A549 (cell line): ENCODE measurements around the gene PSMB5. TPM values are rescaled to one million over a fixed set of nuclear protein-coding genes. Genes with fewer than 3 reads are reported as not detected.

Source experiments
- ATAC-seq, 2 experiments: fragments of 200-7000 bp in 1 of 2; fragments of >200 bp in 1 of 2; cut with Nextera tagmentation in 1 of 2; cut with Tn5 transposase in 1 of 2; 3 replicates each; pipeline versions ENCODE4 v1.8.0 to v1.9.1; 2018 to 2020; ENCODE audit warnings: mild to moderate bottlenecking in 1 of 2, moderate library complexity in 1 of 2
- CTCF ChIA-PET: fragments of 300-600 bp; sonication (Branson Sonifier 250); formaldehyde crosslinking; extraction: SDS; loops from one replicate; lab custom pipeline; 2021; ENCODE audit warnings: antibody characterized with exemption, inconsistent platforms; lab: Yijun Ruan, JAX
- POLR2A ChIA-PET: fragments of 350-600 bp; formaldehyde crosslinking; extraction: SDS; loops from one replicate; lab custom pipeline; 2021; ENCODE audit warnings: antibody characterized with exemption, inconsistent platforms; lab: Yijun Ruan, JAX
- DNase-seq, 2 experiments: peaks; one replicate each; pipeline versions ENCODE4 v3.0.0 to v3.0.0-alpha.2; 2011 to 2016; ENCODE audit warnings: low read depth in 1 of 2, low spot score in 1 of 2
- FAIRE-seq: peaks from 2 replicates; lab custom pipeline; 2011; peaks lifted over from hg19 to GRCh38; lab: Jason Lieb, UNC
- H3K27ac ChIP-seq, 2 experiments: fragments of >200 bp; sonication (Bioruptor Twin); formaldehyde crosslinking; 3 replicates each; pipeline ENCODE4 v1.5.1; 2016 to 2017
- H3K4me1 ChIP-seq: fragments of >200 bp; sonication (Bioruptor Twin); formaldehyde crosslinking; 3 replicates; pipeline ENCODE4 v1.6.1; 2016
- H3K4me2 ChIP-seq: fragments of >200 bp; sonication (Bioruptor Twin); formaldehyde crosslinking; 3 replicates; pipeline ENCODE4 v1.6.1; 2016
- H3K4me3 ChIP-seq: fragments of >200 bp; sonication (Bioruptor Twin); formaldehyde crosslinking; 3 replicates; pipeline ENCODE4 v1.5.1; 2016
- H3K9me3 ChIP-seq: fragments of >200 bp; sonication (Bioruptor Twin); formaldehyde crosslinking; 3 replicates; pipeline ENCODE4 v1.6.1; 2016
- CHD4 ChIP-seq: fragments of 200-600 bp; sonication (generic); IDR thresholded peaks from 2 replicates; pipeline ENCODE4 v1.6.1; 2016; ENCODE audit warnings: antibody characterized with exemption, mild to moderate bottlenecking, borderline replicate concordance
- FOSL2 ChIP-seq, 2 experiments: fragments of 450-650 bp in 1 of 2; fragments of >200 bp in 1 of 2; sonication (Bioruptor Twin) in 1 of 2; formaldehyde crosslinking; IDR thresholded peaks; 2 replicates each; pipeline versions ENCODE4 v1.5.0 to v1.6.1; 2016 to 2020; ENCODE audit warnings: mild to moderate bottlenecking in 1 of 2, moderate library complexity in 1 of 2
- FOXS1 ChIP-seq: fragments of 250-450 bp; sonication (Bioruptor Pico); IDR thresholded peaks from 2 replicates; pipeline ENCODE4 v1.5.0; 2020; ENCODE audit warnings: mild to moderate bottlenecking, moderate library complexity
- HOXB13 ChIP-seq: fragments of 250-450 bp; sonication (Bioruptor Pico); IDR thresholded peaks from 2 replicates; pipeline ENCODE4 v1.5.0; 2020; ENCODE audit warnings: low read depth, mild to moderate bottlenecking, moderate library complexity
- HOXB5 ChIP-seq: fragments of 250-450 bp; sonication (Bioruptor Pico); IDR thresholded peaks from 2 replicates; pipeline ENCODE4 v1.5.0; 2020; ENCODE audit warnings: mild to moderate bottlenecking, moderate library complexity
- KDM1A ChIP-seq: fragments of 200-600 bp; sonication (generic); IDR thresholded peaks from 2 replicates; pipeline ENCODE4 v1.6.1; 2016; ENCODE audit warnings: low read depth, mild to moderate bottlenecking
- NPAS2 ChIP-seq: fragments of 250-450 bp; sonication (Bioruptor Pico); IDR thresholded peaks from 2 replicates; pipeline ENCODE4 v1.8.0; 2022; ENCODE audit warnings: mild to moderate bottlenecking, moderate library complexity, borderline replicate concordance
- POLR2AphosphoS2 ChIP-seq: conservative IDR thresholded peaks from 2 replicates; pipeline ENCODE4 v1.6.1; 2012; ENCODE audit warnings: low read length, improper control_type of control experiment, inconsistent platforms
- SREBF2 ChIP-seq: fragments of 450-650 bp; IDR thresholded peaks from 2 replicates; pipeline ENCODE4 v1.6.1; 2014; ENCODE audit warnings: mild to moderate bottlenecking, moderate library complexity
- TP53 ChIP-seq: fragments of 250-450 bp; sonication (Bioruptor Pico); IDR thresholded peaks from 2 replicates; pipeline ENCODE4 v1.5.0; 2021; ENCODE audit warnings: mild to moderate bottlenecking, moderate library complexity
- ZSCAN20 ChIP-seq: fragments of 250-450 bp; sonication (Bioruptor Pico); IDR thresholded peaks from 2 replicates; pipeline ENCODE4 v1.8.0; 2022; ENCODE audit warnings: mild to moderate bottlenecking, moderate library complexity
- WGBS: methylation state at CpG from one replicate; pipeline ENCODE4 v1.1.6; 2017; ENCODE audit errors: missing lambda C conversion rate; 5-methylcytosine and 5-hydroxymethylcytosine counted together
- polyA plus RNA-seq, 4 experiments: library from polyadenylated mRNA; depleted of rRNA in 3 of 4; stranded (reverse); fragments of >200 nt; fragmentation: RNase III in 1 of 4; extraction: RNeasy Plus Mini Kit Qiagen cat#74134 plus additional on column Dnase treatment in 1 of 4; gene quantifications; 2 replicates in 3 of 4; 3 replicates in 1 of 4; pipeline ENCODE4 v1.2.3, GENCODE V29; 2011 to 2017
- TF ChIP-seq, protein P1 (sequence below): IDR thresholded peaks from 2 replicates; pipeline ENCODE4 v1.6.1; 2012
- TF ChIP-seq, protein P2 (sequence below): fragments of 450-650 bp; IDR thresholded peaks from 2 replicates; pipeline ENCODE4 v1.6.1; 2014; ENCODE audit warnings: antibody characterized with exemption
- TF ChIP-seq, protein P3 (sequence below): fragments of 200-600 bp; sonication (generic); IDR thresholded peaks from 2 replicates; pipeline ENCODE4 v1.6.1; 2016; ENCODE audit warnings: antibody characterized with exemption, mild to moderate bottlenecking, moderate library complexity
- TF ChIP-seq, protein P4 (sequence below): fragments of >200 bp; sonication (Bioruptor Twin); formaldehyde crosslinking; IDR thresholded peaks from 3 replicates; pipeline ENCODE4 v1.6.1; 2016

Gene PSMB5
- polyA plus RNA-seq, 2 of the 4 experiments (the other 2 are of a cell fraction) = 283 to 365 TPM

DNA sequence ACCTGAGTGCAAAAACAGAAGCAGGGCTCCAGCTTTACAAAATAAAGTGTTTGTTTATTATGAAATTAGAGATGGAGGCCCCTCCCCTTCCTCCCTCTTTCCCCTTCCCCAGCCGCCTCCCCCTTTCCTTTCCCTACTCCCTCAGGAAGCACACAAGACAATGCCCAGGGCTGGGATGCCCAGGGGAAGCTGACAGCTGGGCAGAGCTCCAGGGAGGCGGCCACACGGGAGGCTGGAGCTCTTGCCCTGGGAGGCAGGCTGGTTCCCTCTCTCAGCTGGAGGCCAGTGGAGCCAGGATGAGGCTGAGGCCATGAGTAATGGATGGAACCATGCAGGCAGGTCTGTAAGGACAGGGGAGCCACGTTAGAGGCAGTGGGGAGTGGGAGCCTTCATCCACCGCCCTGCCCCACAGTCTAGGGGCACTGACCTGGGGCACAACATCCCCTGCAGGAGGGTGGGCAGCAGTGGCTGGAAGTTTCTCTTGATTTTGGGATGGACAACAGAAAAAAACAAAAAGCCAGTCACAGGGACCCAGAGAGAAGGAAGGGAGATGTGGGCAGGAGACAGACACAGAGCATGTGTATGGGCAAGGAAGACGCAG is 12.4 kb upstream of the PSMB5 start:
- WGBS = 60% methylated on average over 6 of the region's 6 CpGs
- POLR2A ChIA-PET = no interaction called here
- CTCF ChIA-PET = interaction anchor here (0.7 to 33.8 kb wide), 7 partner anchors 8 to 59 kb away, joined by 3 to 1206 read pairs (median 4); partner anchors contain the start of genes AJUBA and CDH24
- Histone ChIP-seq H3K4me3 (no peak overlapping the region), H3K9me3 (no peaks in the 10 kb centered on the region), H3K27ac (0 out of 6 replicates have a peak overlapping the region, but pooled peaks of 1 of the 2 experiments have one; percentile 12), H3K4me1 (no peaks in the 10 kb centered on the region), H3K4me2 (no peak overlapping the region)
- no peak for DNase-seq
- FAIRE-seq = no peak
- TF ChIP-seq, protein P1, sequence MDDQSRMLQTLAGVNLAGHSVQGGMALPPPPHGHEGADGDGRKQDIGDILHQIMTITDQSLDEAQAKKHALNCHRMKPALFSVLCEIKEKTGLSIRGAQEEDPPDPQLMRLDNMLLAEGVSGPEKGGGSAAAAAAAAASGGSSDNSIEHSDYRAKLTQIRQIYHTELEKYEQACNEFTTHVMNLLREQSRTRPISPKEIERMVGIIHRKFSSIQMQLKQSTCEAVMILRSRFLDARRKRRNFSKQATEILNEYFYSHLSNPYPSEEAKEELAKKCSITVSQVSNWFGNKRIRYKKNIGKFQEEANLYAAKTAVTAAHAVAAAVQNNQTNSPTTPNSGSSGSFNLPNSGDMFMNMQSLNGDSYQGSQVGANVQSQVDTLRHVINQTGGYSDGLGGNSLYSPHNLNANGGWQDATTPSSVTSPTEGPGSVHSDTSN = no peak
- TF ChIP-seq, protein P2, sequence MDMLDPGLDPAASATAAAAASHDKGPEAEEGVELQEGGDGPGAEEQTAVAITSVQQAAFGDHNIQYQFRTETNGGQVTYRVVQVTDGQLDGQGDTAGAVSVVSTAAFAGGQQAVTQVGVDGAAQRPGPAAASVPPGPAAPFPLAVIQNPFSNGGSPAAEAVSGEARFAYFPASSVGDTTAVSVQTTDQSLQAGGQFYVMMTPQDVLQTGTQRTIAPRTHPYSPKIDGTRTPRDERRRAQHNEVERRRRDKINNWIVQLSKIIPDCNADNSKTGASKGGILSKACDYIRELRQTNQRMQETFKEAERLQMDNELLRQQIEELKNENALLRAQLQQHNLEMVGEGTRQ = no peak
- TF ChIP-seq, protein P3, sequence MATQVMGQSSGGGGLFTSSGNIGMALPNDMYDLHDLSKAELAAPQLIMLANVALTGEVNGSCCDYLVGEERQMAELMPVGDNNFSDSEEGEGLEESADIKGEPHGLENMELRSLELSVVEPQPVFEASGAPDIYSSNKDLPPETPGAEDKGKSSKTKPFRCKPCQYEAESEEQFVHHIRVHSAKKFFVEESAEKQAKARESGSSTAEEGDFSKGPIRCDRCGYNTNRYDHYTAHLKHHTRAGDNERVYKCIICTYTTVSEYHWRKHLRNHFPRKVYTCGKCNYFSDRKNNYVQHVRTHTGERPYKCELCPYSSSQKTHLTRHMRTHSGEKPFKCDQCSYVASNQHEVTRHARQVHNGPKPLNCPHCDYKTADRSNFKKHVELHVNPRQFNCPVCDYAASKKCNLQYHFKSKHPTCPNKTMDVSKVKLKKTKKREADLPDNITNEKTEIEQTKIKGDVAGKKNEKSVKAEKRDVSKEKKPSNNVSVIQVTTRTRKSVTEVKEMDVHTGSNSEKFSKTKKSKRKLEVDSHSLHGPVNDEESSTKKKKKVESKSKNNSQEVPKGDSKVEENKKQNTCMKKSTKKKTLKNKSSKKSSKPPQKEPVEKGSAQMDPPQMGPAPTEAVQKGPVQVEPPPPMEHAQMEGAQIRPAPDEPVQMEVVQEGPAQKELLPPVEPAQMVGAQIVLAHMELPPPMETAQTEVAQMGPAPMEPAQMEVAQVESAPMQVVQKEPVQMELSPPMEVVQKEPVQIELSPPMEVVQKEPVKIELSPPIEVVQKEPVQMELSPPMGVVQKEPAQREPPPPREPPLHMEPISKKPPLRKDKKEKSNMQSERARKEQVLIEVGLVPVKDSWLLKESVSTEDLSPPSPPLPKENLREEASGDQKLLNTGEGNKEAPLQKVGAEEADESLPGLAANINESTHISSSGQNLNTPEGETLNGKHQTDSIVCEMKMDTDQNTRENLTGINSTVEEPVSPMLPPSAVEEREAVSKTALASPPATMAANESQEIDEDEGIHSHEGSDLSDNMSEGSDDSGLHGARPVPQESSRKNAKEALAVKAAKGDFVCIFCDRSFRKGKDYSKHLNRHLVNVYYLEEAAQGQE = no peak
- no peak for ATAC-seq

DNA sequence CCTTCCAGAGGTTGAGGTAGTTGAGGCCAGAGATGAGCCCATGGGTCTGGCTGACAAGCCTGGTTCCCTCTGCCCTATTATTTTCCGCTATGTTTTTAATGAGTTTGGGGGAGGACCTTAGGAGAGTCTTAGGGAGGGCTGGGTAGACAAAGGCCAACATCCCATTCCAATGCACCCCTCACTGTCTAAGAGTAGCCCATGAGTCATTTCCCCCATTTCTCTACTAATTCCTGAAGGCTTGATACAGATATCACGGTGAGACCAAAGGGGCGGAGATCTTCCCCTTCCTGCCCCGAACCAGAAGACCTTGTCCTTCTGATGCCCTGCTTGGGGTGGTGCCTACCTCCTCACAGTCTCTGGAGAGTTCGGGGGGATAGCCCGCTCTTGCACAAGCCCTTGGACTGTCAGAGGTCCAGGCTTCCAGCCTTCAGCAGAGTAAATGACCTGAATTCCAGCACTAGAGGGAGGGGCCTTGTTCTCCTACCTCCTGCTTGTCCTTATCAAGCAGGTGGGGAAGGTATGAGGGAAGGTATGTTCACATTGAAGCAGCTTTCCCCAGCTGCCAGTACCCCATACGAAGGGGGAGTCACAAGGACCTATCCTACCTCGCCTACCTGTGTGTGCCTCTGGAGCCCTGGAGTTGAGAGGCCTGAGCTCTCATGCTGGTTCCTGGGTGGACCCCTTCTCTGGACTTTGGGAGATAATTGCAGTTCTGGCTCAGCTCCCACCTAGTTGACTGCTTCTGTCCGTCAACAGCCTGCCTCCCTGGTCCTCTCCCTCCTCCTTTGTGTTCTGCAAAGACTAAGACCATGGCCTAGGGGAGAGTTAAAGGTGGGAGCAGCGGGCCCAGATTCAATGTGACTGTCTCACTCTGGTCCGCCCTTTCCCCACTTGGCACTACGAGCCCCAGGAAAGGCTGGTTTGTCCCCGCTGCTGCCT is 11.0 kb upstream of the PSMB5 start:
- H3K4me2 ChIP-seq = no peak overlapping the region
- FAIRE-seq = no peak
- TF ChIP-seq, protein P4, sequence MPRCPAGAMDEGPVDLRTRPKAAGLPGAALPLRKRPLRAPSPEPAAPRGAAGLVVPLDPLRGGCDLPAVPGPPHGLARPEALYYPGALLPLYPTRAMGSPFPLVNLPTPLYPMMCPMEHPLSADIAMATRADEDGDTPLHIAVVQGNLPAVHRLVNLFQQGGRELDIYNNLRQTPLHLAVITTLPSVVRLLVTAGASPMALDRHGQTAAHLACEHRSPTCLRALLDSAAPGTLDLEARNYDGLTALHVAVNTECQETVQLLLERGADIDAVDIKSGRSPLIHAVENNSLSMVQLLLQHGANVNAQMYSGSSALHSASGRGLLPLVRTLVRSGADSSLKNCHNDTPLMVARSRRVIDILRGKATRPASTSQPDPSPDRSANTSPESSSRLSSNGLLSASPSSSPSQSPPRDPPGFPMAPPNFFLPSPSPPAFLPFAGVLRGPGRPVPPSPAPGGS = no peak
- no peak for TF ChIP-seq FOXS1 (CRISPR knock-in tag)
- no peak for TF ChIP-seq CHD4
- no peak for TF ChIP-seq ZSCAN20
- TF ChIP-seq HOXB13 (CRISPR knock-in tag) = no peak
- no peak for TF ChIP-seq SREBF2
- TF ChIP-seq TP53 (CRISPR knock-in tag) = no peak
- TF ChIP-seq POLR2AphosphoS2 = no peak
- TF ChIP-seq FOSL2 (IDR thresholded peaks at IDR 0.05) = no peak
- no peak for TF ChIP-seq FOSL2 (CRISPR knock-in tag; IDR thresholded peaks at IDR 0.05)
- no peak for TF ChIP-seq NPAS2 (CRISPR knock-in tag)
- no peak for TF ChIP-seq HOXB5
- TF ChIP-seq KDM1A = no peak
- 79% methylated on average over 12 of the region's 13 CpGs for WGBS
- CTCF ChIA-PET = interaction anchor here (1.2 to 33.8 kb wide), 4 partner anchors 9 to 57 kb away, joined by 4 to 1206 read pairs (median 32); partner anchors contain the start of genes AJUBA and CDH24
- no peak overlapping the region for H3K27ac ChIP-seq
- peaks cover 6% of the 10 kb centered on the region; the same call in 1 of the 3 replicates for H3K4me1 ChIP-seq
- no peak for DNase-seq
- no peaks in the 10 kb centered on the region for H3K9me3 ChIP-seq
- no peak for ATAC-seq
- POLR2A ChIA-PET = no interaction called here
- no peak overlapping the region for H3K4me3 ChIP-seq
